Cardiac fibroblast (primary cell): ENCODE data around the gene SLCO3A1.

ENCODE experiments used
- DNase-seq, 2 donors: peaks; one replicate each; pipeline versions ENCODE4 v3.0.0 to v3.0.0-alpha.2; 2010; ENCODE audit warnings: low read depth in 2 of 2
- H3K4me3 ChIP-seq, 2 donors: replicated peaks in 1 of 2; 1 replicate in 1 of 2; 2 replicates in 1 of 2; pipeline ENCODE4 v1.5.1; 2011; ENCODE audit warnings: low read depth in 2 of 2, low read length in 2 of 2, mild to moderate bottlenecking in 2 of 2, moderate library complexity in 1 of 2
- TF ChIP-seq, protein P1 (sequence below): IDR thresholded peaks from one replicate; pipeline ENCODE4 v1.5.1; 2011; ENCODE audit warnings: low read depth, mild to moderate bottlenecking, low read length, inconsistent platforms

SLCO3A1 gene

DNA sequence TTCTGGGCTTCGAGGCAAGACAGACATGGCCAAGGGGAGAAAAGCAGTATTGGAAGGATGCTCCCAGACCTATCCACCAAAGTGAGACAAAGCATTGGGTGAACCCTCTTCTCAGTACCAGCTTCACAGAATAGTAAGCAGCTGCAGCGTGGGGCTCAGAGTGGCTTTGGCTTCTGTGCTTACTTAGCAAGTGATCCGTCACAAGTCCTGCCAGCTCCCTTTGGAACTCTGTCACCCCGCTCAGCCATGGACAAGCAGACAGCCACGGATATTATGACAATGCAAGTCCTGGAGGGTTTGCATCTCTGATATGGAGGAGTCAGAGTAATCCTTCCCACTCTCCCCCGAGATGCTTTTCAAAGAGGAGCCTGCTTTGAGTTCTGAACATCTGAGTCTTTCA is 90.8 kb downstream of the SLCO3A1 start:
- DNase-seq, result no peak

GRCh38 chr15:91945385-91945784 is 91.9 kb downstream of the SLCO3A1 start:
- TF ChIP-seq, protein P1, sequence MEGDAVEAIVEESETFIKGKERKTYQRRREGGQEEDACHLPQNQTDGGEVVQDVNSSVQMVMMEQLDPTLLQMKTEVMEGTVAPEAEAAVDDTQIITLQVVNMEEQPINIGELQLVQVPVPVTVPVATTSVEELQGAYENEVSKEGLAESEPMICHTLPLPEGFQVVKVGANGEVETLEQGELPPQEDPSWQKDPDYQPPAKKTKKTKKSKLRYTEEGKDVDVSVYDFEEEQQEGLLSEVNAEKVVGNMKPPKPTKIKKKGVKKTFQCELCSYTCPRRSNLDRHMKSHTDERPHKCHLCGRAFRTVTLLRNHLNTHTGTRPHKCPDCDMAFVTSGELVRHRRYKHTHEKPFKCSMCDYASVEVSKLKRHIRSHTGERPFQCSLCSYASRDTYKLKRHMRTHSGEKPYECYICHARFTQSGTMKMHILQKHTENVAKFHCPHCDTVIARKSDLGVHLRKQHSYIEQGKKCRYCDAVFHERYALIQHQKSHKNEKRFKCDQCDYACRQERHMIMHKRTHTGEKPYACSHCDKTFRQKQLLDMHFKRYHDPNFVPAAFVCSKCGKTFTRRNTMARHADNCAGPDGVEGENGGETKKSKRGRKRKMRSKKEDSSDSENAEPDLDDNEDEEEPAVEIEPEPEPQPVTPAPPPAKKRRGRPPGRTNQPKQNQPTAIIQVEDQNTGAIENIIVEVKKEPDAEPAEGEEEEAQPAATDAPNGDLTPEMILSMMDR, result no peak
- no peak for DNase-seq
- no peak overlapping the region for H3K4me3 ChIP-seq

More for the DNA sequence above, 90.8 kb downstream of the SLCO3A1 start:
- TF ChIP-seq, protein P1, result no peak
- no peak overlapping the region for H3K4me3 ChIP-seq

DNA sequence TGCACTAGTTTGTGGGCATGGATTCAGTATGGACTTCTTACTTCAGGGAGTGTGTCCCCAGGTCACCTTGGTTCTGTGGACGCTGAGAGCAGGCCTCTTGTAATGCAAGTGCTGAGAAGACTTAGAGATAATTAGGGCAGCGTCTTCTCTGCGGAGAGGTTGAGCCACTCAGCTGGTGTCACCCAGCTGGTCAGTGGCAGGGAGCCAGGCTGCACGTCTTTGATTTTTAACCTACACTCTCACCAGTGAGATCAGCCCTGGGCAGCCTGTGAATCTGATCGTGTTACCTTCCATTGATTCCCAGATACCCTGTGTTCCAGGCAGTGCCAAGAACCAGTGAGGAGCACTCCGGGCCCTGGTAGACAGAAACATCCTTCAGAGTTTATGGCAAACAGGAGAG is 92.6 kb downstream of the SLCO3A1 start:
- H3K4me3 ChIP-seq, result no peak overlapping the region
- TF ChIP-seq, protein P1, result no peak
- no peak for DNase-seq

GRCh38 chr15:91946581-91947292 is 93.2 kb downstream of the SLCO3A1 start:
- TF ChIP-seq, protein P1, result peak; percentile 11
- no peak for DNase-seq
- H3K4me3 ChIP-seq, result no peak overlapping the region

DNA sequence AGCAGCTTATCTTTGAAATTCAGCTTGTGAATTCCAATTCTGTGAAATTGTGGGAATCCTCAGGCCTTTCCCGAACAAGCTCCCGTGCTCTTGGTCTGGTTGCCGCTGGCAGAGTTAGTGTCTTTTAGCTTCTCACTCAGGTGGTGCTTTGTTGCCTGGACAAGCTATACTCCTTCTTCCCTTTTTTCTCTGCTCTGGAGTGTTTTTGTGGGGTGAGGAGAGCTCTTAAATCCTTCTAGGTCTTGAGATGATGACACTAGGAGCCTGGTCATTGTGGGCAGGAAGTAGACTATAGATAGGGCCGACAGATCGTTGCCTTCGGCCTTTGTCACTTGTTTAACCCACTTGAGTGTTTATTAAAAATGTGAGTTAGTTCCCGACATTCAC is 93.8 kb downstream of the SLCO3A1 start:
- no peak for DNase-seq
- TF ChIP-seq, protein P1, result no peak
- no peak overlapping the region for H3K4me3 ChIP-seq

- peak; percentile 55 to 62 for DNase-seq
- no peak overlapping the region for H3K4me3 ChIP-seq
Measured at GRCh38 chr15:91947683-91948608, 94.4 kb downstream of the SLCO3A1 start.

More at GRCh38 chr15:91947683-91948608, 94.4 kb downstream of the SLCO3A1 start:
- TF ChIP-seq, protein P1, result no peak
